Measurements from ENCODE around the gene PRSS8. TPM values are rescaled to one million over a fixed set of nuclear protein-coding genes. Genes with fewer than 3 reads are reported as not detected.

PRSS8 gene
- not detected for total RNA-seq

GRCh38 chr16:31135535-31136286 is at the start of gene PRSS8:
Gene PRSS8 (minus strand): TSS chr16:31135727. CDS start chr16:31135498, 229 bp downstream.

GRCh38 chr16:31179747-31180459 is 44.4 kb upstream of the PRSS8 start, which contains the start of gene FUS:
Gene FUS (plus strand): TSS chr16:31180139. CDS start chr16:31180215, 76 bp downstream.

DNA sequence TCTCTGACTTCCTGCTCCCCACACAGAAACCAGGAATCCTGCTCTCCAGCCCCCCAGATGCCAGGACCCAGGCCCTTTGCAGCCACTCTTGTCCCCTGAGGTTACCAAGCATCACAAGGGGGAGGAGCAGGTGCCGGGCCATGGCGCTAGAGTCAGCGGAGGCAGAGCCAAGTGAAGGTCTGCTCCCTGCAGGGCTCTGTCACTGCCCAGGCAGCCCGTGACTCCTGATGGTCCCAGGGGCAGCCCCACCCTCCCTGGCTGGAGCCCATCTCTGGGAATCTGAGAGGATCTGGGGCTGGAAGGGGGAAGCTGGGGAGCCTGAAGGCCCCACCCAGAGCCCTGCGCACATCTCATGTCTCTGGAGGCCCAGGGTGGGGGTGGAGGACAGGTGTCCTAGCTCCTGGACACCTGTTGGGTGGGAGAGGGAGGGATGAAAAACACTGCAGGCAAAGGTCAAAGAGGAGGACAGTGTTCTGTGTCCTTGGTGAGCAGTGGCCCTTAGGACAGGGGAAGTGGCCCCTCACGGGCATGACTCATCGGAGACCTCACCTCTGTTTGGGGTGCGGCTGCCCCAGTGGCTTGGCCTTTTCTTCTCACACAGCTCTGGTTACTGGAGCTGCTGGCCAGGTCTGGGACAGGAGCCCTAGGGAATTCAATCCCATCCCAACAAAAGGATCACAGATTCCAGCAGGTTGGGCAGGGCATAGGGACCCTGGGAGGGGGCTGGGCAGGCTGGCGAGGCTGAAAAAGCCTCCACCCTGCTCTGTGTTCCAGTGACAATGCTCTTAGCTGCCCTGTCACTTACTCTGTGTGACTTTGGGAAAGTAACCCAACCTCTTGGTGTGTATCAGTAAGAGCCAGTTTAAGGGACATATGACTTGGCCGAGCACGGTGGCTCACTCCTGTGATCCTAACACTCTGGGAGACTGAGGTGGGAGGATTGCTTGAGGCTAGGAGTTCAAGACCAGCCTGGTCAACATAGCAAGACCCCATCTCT is 14.7 kb upstream of the PRSS8 start, which contains the start of gene PRSS36:
TSS of gene PRSS36 (minus strand) at position 173 of the 997 bp plus-strand sequence. CDS start at position 142, 31 bp downstream.

GRCh38 chr16:31117384-31118222 is 17.9 kb downstream of the PRSS8 start, which contains the start of gene KAT8:
Gene KAT8 (plus strand): TSS chr16:31117664. CDS start chr16:31117682, 18 bp downstream.

DNA sequence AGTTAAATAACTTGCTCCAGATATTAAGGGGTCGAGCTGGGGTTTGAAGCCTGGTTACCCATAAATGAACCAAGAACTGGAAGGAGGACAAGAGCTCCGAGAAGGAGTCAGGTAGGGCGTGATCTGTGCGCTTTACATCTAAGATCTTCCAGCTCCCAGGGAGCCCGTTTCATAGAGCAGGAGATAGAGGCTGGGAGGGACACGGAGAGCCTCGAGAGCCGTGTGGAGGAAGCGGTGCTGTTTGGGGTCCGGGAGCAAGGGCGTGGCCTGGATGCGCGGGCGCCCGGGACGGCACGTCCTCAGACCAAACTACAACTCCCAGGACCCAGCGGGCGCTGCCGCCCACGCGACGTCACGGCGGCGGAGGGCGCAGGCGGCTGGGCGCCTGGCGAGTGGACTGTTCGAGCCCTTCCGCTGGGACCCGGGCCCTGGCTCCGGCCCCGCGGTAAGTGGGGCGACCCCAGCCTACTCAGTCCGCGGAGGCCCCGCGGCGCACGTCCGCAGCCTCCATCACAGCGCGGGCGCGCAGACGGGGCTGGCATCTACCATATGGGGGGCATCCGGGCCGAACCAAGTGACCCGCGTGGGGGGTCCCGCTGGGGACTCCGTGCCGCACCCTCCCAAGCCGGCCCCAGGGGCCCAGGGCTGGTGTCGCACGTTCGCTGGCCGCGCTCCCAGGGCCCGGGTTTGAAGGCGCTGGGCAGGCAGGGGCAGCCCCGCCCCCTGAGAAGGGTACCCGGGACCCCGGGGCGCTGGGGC is 27.3 kb downstream of the PRSS8 start, which contains the start of gene BCKDK:
TSS of gene BCKDK (plus strand) at position 352 of the 759 bp plus-strand sequence. CDS start 838 bp downstream, outside the sequence.

DNA sequence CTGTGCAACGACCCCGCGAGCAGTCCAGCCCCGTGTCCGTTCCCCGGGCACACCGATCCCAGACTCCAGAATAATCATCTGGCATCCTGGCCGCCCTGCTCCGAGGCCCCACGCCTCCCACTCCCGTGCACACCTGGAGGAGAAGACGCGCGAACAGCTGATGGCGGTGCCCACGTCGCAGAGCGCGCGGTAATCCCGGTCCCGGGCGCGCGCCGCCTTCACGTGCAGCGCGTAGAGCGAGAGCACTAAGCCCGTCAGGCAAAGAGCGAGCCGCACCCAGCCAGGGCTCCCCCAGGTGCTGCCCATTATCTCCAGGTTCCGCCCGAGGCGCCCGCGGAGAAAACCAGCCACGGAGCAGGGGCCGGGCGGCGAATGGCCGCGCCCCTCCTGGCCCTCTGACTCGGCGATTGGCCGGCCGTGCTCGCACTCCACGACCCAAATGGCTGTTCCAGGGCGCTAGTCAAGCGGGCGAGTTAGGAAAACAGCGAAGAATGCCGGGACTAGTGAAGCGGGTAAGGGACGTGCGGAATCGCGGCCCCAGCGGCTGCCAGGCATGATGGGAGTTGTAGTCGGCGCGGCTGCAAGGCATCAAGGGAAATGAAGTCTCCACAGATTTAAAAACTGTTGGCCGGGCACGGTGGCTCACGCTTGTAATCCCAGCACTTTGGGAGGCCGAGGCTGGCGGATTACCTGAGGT is 41.0 kb downstream of the PRSS8 start, which contains the start of gene VKORC1:
TSS of gene VKORC1 (minus strand) at position 374 of the 697 bp plus-strand sequence. CDS start at position 306, 68 bp downstream.

GRCh38 chr16:31088459-31089183 is 46.9 kb downstream of the PRSS8 start, which contains the start of gene PRSS53:
Gene PRSS53 (minus strand): TSS chr16:31088943. CDS start chr16:31088809, 134 bp downstream.

Other genes with a start within 250 kb of the PRSS8 start
- 10 to 100 TPM; 23.0 to 23.2 TPM for gene BCL7C, start 241.7 kb downstream of the PRSS8 start, total RNA-seq
- under 1 TPM; 0.20 to 0.31 TPM for gene CTF1, start 239.1 kb downstream of the PRSS8 start, total RNA-seq
- 10 to 100 TPM; 22.9 to 24.6 TPM for gene FBXL19, start 212.2 kb downstream of the PRSS8 start, total RNA-seq
- gene ORAI3, start 186.7 kb downstream of the PRSS8 start, total RNA-seq: 10 to 100 TPM; 27.0 to 27.4 TPM
- gene SETD1A, start 178.0 kb downstream of the PRSS8 start, total RNA-seq: 10 to 100 TPM; 25.2 to 30.0 TPM
- 1 to 10 TPM; 3.5 to 3.6 TPM for gene HSD3B7, start 150.5 kb downstream of the PRSS8 start, total RNA-seq
- gene STX1B, start 125.1 kb downstream of the PRSS8 start, total RNA-seq: 1 to 10 TPM; 1.3 to 1.4 TPM
- 10 to 100 TPM; 67.7 to 69.5 TPM for gene STX4, start 102.2 kb downstream of the PRSS8 start, total RNA-seq
- gene ZNF668, start 61.5 kb downstream of the PRSS8 start, total RNA-seq: 10 to 100 TPM; 10.8 to 11.2 TPM
- gene ZNF646, start 61.3 kb downstream of the PRSS8 start, total RNA-seq: 10 to 100 TPM; 26.2 to 27.0 TPM
- 1 to 10 TPM; 4.8 to 5.1 TPM for gene PRSS53, start 46.8 kb downstream of the PRSS8 start, total RNA-seq
- gene VKORC1, start 40.9 kb downstream of the PRSS8 start, total RNA-seq: 10 to 100 TPM; 52.2 to 55.4 TPM
- 10 to 100 TPM; 25.8 to 26.9 TPM for gene BCKDK, start 27.3 kb downstream of the PRSS8 start, total RNA-seq
- 10 to 100 TPM; 61.5 to 65.3 TPM for gene KAT8, start 18.1 kb downstream of the PRSS8 start, total RNA-seq
- gene PRSS36, start 14.3 kb upstream of the PRSS8 start, total RNA-seq: 1 to 10 TPM; 2.0 to 3.6 TPM
- 100 to 1,000 TPM; 492 to 544 TPM for gene FUS, start 44.4 kb upstream of the PRSS8 start, total RNA-seq
- 10 to 100 TPM; 92.6 to 96.9 TPM for gene PYCARD, start 67.0 kb upstream of the PRSS8 start, total RNA-seq
- gene TRIM72, start 78.4 kb upstream of the PRSS8 start, total RNA-seq: not detected
- not detected for gene PYDC1, start 81.4 kb upstream of the PRSS8 start, total RNA-seq
- 10 to 100 TPM; 55.4 to 57.2 TPM for gene ITGAM, start 124.2 kb upstream of the PRSS8 start, total RNA-seq
- 1 to 10 TPM; 3.2 to 3.3 TPM for gene ITGAX, start 219.4 kb upstream of the PRSS8 start, total RNA-seq